HG03097 (cell line): Measurements from ENCODE around the gene ACYP2.
"Not testable (repeated sequence)": the region's sequence is repeated elsewhere in the genome, so short reads cannot be mapped to it uniquely, and the experiment has no call there.

Experiments used
- ATAC-seq: cut with Tn5 transposase; IDR thresholded peaks from one replicate; pipeline ENCODE4 v1.9.1; 2021; ENCODE audit not compliant: unreplicated experiment, low FRiP score

The ACYP2 gene

DNA sequence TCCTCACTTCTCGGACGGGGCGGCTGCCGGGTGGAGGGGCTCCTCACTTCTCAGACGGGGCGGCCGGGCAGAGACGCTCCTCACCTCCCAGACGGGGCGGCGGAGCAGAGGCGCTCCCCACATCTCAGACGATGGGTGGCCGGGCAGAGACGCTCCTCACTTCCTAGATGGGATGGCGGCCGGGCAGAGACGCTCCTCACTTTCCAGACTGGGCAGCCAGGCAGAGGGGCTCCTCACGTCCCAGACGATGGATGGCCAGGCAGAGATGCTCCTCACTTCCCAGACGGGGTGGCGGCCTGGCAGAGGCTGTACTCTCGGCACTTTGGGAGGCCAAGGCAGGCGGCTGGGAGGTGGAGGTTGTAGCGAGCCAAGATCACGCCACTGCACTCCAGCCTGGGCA lies 19.3 kb upstream of the ACYP2 start:
- ATAC-seq = not testable (repeated sequence)

DNA sequence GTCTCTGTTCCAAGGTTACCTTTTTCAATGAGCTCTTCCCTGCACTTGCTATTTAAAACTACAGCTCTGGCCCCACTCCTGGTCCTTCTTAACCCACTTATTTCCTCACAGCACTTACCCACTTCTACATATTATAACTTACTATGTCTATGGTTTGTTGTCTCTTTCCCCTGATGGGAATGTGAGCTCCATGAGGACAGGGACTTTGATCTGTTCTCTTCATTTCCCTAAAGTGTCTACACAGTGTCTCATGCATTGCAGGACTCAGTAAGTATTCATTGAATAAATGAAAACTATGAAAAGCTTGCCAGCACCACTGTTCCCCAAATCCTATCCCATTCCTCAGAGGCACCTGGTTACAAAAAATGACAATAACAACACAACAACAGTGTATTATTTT lies 18.3 kb upstream of the ACYP2 start:
- no peak for ATAC-seq

DNA sequence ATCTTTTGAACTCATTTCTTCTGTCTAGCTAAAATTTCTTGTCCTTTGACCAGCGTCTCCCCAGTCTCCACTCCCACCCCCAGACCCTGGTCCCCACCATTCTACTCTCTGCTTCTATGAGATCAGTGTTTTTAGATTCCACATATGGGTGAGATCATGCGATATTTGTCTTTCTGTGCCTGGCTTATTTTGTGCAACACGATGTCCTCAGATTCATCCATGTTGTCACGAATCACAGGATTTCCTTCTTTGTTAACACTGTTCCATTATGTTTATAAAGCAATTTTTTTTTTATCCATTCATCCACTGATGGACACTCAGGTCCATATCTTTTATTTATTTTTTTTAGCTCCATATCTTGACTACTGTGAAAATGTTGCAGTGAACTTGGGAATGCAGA lies 16.0 kb upstream of the ACYP2 start:
- ATAC-seq = no peak

DNA sequence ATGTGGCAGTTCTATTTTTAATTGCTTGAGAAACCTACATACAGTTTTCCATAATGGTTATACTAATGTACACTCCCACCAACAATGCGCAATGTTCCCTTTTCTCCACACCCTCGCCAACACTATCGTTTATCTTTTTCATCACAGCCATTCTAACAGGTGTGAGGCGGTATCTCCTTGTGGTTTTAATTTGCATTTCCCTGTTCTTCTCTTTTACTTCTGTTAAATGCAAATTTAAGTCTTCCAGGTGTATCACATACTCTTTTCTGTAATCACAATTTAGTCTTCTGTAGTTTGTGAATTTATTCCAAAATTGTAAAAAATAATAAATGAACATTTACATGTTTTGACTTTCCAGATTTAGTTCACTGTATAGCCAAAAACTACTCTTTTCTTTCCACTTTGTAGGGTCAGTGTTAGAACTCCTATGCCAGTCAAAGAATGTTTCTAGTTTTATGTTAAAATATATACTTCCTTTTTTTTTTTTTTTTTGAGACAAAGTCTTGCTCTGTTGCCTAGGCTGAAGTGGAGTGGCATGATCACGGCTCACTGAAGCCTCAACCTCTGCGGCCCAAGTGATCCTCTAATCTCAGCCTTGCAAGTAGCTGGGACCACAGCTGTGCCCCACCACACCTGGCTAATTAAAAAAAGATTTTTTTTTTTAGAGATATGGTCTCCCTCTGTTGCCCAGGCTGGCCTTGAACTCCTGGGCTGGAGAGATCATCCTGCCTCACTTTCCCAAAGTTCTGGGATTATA lies 15.4 kb upstream of the ACYP2 start:
- peak; percentile 65 for ATAC-seq

DNA sequence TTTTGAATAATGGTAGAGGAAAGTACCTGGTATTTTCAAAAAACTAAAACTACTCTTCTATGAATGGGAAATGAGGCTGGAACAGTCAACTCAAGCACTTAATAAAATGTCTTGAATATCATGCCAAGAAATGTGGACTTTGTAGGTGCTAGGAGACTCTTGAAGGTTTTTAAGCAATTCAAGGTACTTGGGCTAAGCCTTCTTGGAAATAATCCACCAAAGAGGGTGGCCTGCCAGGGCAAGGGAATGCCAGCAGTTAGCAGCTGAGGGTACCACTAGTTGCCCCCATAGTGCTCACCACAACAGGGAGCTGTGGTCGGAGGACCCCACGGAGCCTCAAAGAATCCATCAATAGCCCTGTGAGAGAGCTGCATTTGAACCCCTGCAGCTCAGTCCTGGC lies 14.6 kb upstream of the ACYP2 start:
- ATAC-seq = no peak

DNA sequence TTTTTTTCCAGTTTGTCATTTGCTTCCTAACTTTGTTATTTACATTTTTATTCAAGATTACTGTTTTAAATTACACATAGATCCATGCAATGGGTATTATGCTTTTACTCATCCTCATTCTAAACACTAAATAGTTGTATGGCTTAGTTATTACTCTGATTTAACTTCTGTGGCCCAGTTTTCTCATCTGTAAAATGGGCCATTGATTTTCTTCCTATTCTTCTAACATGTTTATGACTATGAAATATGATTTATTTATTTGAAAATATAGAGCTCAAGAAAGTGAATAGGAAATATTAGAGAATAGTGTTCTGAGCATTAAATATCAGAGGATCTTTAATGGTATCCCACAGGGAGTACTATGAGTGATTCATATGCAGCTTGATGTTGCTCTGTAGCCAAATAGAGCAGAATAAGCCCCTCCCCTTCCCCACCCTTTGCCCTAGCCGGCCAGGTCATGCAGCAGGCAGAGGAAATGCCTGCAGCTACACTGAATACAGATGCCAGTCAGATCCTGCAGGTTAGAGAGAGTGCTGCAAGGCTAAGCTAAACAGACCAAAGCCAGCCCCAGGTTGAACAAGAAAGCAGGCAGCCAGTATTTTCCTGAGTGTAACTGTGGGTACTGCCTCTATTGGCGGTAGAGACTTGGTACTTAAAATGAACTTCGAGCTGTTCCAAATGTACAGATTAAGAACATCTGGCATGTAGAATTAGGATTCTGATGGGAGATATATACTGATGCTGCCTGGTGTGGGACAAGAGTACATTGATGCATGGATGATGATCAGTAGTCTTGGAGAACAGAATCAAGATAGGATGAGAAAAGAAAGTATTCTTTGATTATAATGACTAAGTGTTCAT lies 11.7 kb upstream of the ACYP2 start:
- no peak for ATAC-seq

DNA sequence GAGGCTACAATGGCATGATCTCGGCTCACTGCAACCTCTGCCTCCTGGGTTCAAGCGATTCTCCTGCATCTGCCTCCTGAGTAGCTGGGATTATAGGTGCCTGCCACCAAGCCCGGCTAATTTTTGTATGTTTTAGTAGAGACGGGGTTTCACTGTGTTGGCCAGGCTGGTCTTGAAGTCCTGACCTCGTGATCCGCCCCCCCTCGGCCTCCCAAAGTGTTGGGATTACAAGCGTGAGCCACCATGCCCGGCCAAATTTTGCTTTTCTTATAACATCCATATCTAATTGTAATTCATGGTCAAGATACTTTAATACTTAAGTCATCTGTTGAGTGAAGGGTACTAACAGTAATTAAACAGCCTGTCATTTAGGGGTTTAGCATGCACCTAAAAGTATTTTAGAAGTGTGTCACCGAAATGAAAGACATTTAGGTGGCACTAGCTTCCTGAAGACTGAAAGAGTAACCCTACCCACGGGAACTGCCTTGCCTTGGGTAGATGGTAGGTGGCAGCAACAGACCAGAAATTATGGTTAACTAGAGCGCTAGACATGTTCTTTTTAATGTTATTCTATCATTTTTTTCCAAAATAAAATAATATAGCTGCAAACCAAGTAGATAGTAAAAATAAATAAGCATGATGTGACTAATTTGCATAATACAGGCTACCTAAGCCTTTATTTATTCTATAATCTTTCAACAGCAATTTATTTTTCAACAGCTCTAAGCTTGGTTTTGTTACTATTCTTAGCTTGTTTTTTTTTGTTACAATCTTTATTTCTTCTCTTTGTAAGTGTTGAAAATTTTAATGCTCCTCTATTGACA lies 8.6 kb upstream of the ACYP2 start:
- no peak for ATAC-seq

DNA sequence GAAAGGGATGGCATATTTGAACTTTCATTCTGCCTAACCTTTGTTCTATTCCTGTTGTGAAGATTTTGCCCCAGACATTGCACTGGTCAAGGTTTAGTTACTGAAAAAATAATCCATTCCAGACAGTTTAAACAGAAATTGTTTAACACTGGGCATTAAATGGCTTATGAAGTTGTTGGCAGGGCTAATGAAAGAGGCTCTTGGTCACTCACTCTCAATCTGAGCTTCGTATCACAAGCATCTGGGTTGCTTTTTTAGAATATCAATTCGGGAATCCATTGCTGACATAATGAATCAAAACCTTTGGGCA lies 8.0 kb upstream of the ACYP2 start:
- ATAC-seq = no peak

DNA sequence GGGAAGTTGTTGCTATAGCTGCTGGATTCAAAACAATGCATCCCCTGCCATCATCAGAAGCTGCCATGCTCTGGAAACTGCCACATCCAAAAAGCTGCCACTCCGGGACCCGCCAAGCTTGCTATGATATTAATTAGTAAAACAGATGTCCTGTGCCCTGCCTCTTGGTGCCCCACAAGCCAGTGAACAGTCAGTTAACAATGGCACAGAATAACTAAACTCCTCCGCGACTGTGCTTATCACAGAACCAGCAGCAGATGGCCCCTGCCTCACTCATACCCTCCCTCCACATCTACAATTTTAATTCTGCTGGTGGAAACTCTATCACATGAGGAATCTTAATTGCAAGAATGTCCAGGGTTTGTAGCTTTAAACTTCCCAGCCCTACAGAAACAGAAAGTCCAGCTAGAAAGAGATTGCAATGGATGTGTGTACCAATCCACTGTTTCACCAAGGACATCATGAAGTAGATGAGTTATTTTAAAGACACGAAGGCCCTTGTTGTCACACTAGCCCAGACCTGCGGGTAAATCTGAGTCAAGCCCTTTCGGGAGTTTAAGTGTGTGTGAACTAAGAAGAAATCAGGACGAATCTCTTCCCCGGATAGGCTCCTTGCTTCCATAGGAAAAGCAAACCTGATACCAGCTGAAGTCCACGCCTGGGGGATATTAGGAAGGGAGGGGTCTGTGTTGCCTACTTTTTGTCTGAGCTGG lies 7.4 kb upstream of the ACYP2 start:
- no peak for ATAC-seq

DNA sequence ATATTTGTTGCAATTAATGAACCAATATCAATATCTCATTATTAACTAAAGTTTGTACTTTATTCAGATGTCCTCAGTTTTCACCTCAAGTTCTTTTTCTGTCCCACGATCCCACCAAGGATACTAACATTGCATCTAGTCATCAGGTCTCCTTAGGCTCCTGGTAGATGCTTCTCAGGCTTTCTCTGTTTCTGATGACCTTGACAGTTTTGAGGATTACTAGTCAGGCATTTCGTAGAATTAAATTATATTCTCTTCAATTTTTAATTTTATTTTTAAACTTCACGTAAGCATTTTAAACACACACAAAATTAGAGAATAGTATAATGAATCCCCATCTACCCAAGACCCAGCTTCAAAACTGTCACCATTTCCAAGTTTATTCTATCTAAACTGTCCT lies 5.6 kb upstream of the ACYP2 start:
- ATAC-seq = no peak

DNA sequence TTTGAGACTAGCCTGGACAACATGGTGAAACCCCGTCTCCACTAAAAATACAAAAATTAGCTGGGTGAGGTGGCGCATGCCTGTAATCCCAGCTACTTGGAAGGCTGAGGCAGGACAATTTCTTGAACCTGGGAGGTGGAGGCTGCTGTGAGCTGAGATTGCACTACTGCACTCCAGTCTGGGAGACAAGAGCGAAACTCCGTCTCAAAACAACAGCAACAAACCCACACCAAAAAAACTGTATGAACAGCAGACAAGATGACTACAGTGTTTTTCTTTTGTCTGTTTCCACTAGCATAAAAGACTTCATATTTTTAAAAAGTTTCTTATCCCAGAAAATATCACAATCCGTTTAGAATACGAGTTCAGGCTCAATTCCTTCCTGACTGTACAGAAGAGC lies 936 bp upstream of the ACYP2 start:
- not testable (repeated sequence) for ATAC-seq

DNA sequence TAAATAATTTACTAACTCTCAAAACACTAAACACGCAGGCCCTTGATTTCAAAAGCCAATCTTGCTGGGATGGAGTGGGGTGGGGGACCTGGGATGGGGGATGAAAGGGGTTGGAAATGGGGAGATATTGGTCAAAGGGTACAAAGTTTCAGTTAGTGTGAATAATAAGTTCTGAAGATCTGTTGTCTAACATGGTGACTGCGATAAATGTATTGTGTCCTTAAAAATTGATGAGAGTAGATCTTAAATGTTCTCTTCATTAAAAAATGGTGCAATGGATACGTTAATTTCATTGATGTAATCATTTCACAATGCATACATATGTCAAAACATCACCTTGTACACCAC lies 505 bp upstream of the ACYP2 start:
- ATAC-seq = no peak

DNA sequence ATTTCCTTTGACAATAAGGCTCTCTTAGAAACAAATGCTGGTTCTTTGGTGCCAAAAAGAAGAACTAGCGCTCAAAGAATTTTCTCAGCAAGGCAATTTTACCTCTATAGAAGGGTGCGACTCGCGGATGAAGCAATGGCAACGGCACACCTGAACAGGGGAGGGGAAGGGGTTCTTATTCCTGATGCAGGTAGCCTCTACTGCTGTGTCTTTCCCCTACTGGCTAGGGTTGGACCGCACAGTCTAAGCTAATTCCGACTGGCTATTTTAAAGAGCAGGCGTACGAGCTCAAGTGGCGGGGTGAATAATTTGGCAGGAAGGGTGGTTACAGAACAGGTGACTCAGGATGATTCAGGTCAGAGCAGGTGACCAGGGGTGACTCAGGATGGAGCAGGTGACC lies 1.2 kb downstream of the ACYP2 start:
- not testable (repeated sequence) for ATAC-seq

DNA sequence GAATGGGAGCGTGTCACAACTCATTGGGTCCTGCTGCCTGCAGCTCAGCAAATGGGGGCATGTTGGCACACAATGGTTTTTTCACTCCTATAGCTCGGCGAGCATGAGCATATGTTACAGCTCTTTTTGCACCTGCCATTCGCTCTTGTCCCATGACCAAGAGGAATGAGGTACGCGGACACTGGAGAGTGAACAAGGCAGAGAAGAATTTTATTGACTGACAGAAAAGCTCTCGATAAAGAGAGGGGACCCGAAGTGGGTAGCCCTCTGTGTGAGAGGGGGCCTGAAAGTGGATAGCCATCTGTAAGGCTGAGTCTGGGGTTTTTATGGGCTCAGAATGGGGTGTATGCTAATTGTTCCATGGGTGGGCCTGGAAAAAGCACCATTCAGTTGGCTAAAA lies 5.5 kb downstream of the ACYP2 start:
- ATAC-seq = no peak

DNA sequence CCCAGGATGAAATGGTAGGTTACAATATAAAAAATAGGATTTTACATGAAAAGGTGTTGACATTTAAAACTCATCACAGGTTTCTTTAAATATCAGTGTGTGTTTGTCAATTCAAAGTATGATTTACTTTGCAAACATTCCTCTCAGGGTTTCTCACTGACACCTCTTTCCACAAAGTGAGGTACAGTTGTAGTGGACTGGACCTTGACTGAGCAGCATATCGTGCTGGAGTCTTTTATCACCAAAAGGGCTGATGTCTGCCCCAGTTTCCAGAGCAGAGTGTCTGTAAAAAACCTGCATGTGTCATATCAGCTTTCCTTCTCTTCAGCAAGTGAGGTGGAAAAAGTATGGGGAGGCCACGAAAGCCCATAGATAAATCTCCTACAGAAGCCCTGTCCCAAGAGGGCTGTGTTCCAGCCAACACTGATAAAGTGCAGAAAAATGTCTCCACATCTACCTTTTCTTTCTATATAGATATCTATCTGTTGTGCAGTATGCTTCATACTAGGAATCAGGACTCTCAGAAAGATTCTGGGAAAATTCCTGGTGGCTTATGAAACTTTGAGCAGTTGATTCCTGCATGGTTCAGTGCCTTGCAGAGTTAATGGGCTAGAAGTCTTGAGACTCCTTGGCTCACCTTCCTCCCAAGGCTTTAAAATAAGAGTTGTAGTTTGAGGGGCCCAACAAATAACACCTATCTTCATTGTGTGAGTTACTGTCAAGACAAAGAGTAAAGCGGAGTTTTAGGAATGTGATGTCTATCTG lies 6.9 kb downstream of the ACYP2 start:
- no peak for ATAC-seq

DNA sequence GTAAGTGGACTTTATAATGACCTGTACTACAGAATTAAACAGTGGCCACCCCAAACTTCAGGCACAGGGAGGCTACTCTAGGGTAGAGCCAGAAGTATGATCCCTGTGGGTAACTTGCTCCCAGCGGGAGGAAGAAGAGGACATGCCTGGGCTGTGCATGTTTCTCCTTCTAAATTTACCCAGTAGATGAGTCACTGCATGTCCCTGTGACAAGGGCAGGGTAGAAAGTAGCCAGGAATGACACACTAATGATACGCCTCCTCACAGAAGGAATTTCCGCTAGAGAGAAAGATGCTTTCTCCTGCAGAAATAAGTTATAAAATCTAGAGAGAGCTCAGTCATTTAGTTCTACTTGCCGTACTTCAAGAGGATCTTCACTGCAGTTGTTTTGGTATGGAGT lies 7.5 kb downstream of the ACYP2 start:
- no peak for ATAC-seq

DNA sequence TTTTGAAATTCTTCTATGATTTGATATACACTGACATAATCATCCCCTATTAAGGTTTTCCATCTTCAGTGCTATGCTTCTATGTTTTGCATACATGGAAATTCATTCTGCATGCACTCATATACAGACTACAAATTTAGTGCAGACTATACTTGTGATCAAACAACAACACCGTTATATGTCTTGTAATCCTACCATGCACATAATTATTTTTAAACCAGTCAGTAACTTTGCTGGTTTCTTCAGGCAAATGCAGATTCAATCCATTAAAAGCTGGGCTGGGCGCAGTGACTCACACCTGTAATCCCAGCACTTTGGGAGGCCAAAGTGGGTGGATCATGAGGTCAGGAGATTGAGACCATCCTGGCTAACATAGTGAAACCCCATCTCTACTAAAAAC lies 11.8 kb downstream of the ACYP2 start:
- ATAC-seq = not testable (repeated sequence)

DNA sequence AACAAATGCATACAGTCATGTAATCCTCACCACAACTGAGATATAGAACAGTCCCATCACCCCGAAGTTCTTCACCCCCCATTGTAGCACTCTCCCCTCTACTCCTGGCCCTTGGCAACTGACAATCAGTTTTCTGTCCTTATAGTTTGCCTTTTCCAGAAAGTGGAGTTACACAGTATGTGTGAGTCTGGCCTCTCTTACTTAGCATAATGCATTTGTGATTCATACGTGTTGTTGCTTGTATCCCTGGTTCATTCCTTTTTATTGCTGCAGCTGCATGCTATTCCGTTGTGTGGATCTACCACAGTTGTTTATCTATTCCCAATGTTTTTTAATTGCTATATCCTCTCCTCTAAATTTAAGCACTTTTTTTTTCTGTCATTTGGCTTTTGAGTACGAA lies 17.6 kb downstream of the ACYP2 start:
- ATAC-seq = no peak

DNA sequence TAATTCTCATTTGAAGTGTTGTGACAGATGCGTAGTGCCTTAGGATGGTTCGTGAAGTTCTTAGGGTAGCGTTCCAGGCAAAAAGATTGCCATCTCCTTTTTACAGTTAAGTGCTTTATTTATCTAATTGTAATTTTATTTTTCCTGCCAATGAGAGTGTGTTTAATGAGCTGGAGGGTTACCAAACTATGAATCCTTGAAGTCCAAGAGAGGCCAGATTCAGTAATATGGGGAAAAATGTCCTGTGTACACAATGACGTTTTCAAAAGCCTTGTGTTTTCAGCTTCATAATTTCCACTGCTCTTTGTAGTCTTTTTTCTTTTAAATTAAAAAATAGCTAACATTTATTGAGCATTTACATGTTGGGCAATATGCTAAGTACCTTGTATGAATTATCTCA lies 23.8 kb downstream of the ACYP2 start:
- ATAC-seq = no peak

DNA sequence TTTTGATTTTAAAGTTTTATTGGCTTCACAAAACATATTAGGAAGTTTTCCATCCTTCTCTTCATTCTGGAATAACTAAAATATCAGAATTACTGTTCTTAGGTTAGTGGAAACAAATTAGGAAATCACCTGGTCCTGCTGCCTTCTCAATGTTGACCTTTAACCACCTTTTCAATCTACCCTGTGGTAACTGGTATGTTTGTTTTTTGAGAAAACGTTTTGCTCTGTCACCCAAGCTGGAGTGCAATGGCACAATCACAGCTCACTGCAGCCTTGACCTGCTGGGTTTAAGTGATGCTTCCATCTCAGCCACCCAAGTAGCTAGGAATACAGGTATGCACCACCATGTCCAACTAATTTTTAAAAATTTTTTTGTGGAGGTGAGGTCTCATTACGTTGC lies 28.4 kb downstream of the ACYP2 start:
- ATAC-seq = no peak
